ENCODE data around the gene CD86. TPM values are rescaled to one million over a fixed set of nuclear protein-coding genes. Genes with fewer than 3 reads are reported as not detected.

Gene CD86
- total RNA-seq, 4 donors from 2014 or later: 7.0 to 61.4 (median 11.8) TPM

- TF ChIP-seq CTCF (IDR thresholded peaks at IDR 0.05; ENCODE audit: low read depth): no peak
Measured at GRCh38 chr3:122094125-122094524, 39.0 kb downstream of the CD86 start.

GRCh38 chr3:122094693-122095092 is 39.5 kb downstream of the CD86 start:
- TF ChIP-seq CTCF (IDR thresholded peaks at IDR 0.05; ENCODE audit: low read depth): no peak

- no peak for TF ChIP-seq CTCF (IDR thresholded peaks at IDR 0.05; ENCODE audit: low read depth)
Measured at GRCh38 chr3:122097141-122097540, 42.0 kb downstream of the CD86 start.

GRCh38 chr3:122098611-122099010 is 43.4 kb downstream of the CD86 start:
- TF ChIP-seq CTCF (IDR thresholded peaks at IDR 0.05; ENCODE audit: low read depth): no peak

GRCh38 chr3:122099255-122099654 is 44.1 kb downstream of the CD86 start:
- no peak for TF ChIP-seq CTCF (IDR thresholded peaks at IDR 0.05; ENCODE audit: low read depth)

GRCh38 chr3:122100083-122100482 is 44.9 kb downstream of the CD86 start:
- TF ChIP-seq CTCF (IDR thresholded peaks at IDR 0.05; ENCODE audit: low read depth): no peak

- no peak for TF ChIP-seq CTCF (IDR thresholded peaks at IDR 0.05; ENCODE audit: low read depth)
Measured at GRCh38 chr3:122100591-122101463, 45.7 kb downstream of the CD86 start.

All from subcutaneous adipose tissue (tissue), 4 donors.